Measurements from ENCODE around the gene GPRIN3.
"Not testable (repeated sequence)": the region's sequence is repeated elsewhere in the genome, so short reads cannot be mapped to it uniquely, and the experiment has no call there.

The GPRIN3 gene

GRCh38 chr4:89288430-89288829, 19.2 kb downstream of the GPRIN3 start:
- DNase-seq, result no peak

DNA sequence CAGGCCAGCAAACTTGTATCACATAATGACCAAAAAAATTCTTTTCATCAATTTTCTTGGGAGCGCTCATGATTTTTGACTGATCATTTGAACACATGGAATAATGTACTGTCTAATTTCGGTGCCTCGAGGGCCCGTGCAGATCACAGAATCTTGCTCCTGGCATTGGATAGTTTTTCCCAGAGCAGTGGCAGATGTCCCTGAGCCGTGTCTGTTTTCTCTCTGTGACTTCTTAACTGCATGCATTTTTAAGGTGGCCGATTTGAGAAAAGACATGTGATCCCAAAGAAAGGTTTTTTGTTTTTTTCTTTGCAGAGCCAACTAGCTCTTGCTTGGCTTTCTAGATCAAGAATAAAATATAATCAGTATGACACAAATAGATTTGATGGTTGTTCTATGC, 19.7 kb downstream of the GPRIN3 start:
- DNase-seq, result no peak

- DNase-seq, result no peak
These were observed 21.9 kb downstream of the GPRIN3 start for GRCh38 chr4:89285745-89286144.

DNA sequence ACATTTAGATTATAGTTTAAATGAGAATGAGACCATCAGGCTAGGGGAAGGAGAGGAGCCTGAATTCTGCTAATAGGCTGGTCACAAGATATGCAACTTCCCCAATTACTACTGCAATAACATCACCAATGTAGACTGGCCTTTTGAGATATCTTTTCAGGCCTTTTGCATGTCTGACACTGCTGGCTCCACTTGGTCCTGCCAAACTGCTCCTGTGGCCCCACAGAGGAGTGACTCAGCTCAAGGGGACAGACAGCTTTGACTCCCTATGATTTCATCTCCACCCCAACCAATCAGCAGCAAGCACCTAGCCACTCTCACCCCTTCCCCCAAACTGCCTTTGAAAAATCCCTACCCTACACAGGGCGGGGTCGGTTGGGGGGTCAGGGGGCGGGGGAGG, 22.8 kb downstream of the GPRIN3 start:
- DNase-seq, result peak; percentile 48

GRCh38 chr4:89284020-89284424, 23.6 kb downstream of the GPRIN3 start:
- no peak for DNase-seq

DNA sequence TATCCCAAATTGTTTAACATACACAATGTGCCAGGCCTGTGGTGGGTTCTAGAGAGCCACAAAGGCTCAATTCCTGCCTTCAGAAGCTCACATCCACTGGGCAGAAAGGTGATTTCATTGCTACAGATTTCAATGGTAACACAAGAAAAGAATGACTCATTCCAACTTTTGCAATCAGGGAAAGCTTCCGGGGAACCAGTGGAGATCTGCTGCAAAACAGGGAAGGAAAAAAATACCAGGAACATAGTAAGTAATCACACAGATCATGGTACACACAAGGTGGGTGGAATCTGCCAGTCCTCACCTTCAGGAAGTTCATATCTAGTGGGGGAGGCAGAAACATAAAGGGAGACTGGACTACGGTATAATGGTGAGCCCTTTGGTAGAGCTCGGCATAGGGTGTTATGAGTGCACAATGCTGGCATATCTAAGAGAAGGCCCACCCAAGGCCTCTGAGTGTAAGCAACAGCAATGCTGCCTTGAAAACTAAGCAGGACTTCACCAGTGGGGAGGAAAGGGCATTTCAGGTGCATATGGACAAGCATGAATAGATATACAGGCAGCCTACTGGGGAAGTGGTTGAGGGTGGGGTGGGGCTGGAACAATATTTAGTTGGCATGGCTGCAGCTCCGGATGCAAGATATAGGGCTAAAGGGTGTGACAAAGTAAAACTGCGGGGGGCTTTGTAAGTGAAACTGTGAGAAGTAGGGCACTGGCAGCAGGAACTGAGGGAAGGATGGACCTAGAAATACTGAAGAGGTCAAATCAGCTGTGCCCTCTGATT, 24.2 kb downstream of the GPRIN3 start:
- DNase-seq, result no peak

GRCh38 chr4:89279385-89279784, 28.2 kb downstream of the GPRIN3 start:
- DNase-seq, result no peak

- no peak for DNase-seq
These were observed 30.2 kb downstream of the GPRIN3 start for GRCh38 chr4:89277412-89277811.

GRCh38 chr4:89276296-89276695, 31.3 kb downstream of the GPRIN3 start:
- no peak for DNase-seq

- DNase-seq, result no peak
These were observed 32.0 kb downstream of the GPRIN3 start for GRCh38 chr4:89275587-89275986.

DNA sequence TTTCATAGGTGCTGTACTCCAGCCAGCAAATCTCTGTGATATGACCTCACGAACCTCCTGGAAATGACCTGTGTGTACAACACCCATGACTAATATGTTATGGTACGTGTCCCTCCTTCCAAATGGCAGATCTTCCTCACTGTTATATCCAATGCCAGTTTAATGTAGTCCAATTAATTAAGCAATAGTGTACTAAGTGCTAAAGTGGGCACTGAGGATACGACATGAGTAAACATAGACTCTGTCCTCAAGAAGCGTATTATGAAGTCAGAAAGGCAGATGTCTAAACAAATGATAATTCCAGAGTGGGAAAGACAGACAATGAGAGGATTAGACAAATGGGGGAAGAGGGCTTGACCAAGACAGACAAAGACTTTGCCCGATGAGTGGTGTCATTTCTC, 33.9 kb downstream of the GPRIN3 start:
- no peak for DNase-seq

DNA sequence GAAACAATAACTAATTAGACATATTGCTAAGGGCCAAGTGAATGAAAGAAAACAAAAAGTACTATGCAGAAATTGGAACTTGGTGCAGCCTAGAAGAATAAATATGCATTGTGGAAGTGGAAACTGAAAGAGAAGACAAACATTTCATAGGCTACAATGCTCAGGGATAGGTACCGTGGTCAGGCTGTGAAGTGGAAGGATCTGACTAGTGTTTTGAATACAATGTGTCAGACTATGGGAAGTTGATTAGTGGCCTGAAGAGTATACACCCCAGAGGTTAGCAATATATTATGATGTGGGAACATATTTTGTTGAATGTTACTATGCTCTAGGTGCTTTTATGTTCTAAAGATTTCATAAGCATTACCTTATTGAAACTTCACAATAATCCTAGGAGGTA, 36.8 kb downstream of the GPRIN3 start:
- DNase-seq, result no peak

DNA sequence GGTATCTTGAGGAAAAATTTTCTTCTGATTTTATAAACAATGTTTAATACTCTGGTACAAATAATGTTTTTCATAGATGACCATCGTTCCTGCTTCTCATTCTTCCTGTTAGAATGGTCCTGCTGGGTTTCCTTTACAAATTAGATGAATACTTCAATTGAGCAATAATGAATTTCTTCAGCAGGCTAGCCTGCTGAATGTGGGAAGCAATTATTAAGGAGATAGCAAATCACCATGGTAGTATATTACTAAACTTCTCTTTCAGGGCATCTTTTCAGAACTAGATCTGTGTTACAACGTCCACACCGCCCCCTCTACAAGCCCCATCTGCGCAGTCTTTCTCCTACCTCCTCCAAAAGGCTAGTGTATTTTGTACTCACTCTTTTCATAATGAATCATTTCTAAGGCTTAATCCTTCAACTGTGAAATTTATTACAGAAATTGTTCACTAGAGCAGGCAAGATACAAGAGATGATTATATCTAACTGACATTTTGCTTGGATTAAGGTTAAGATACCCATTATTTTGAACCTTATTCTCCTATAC, 38.4 kb downstream of the GPRIN3 start:
- DNase-seq, result no peak

GRCh38 chr4:89268679-89269078, 38.9 kb downstream of the GPRIN3 start:
- no peak for DNase-seq

DNA sequence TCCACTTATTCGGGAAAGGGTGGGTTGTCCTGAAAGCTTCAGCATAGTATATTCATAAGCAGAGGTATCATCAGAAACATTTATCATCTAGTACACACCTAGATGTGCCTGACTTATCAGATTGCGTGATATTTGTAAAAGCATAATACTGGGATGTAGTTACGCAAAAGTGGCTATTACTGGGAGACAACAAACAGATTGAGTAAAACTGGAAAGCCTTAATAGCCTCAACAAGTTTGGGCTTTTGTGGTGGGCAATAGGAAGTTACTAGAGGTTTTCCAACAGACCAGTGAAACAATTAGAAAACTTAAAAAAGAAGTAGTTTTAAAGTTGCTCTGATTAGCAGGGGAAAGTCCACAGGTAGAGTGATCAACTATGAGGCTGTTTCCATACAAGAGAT, 39.8 kb downstream of the GPRIN3 start:
- DNase-seq, result no peak

- DNase-seq, result no peak
These were observed 40.2 kb downstream of the GPRIN3 start for GRCh38 chr4:89267392-89267791.

- DNase-seq, result no peak
These were observed 41.5 kb downstream of the GPRIN3 start for GRCh38 chr4:89266128-89266527.

- DNase-seq, result no peak
These were observed 44.3 kb downstream of the GPRIN3 start for GRCh38 chr4:89263265-89263664.

GRCh38 chr4:89259301-89260028, 48.1 kb downstream of the GPRIN3 start:
- no peak for DNase-seq

DNA sequence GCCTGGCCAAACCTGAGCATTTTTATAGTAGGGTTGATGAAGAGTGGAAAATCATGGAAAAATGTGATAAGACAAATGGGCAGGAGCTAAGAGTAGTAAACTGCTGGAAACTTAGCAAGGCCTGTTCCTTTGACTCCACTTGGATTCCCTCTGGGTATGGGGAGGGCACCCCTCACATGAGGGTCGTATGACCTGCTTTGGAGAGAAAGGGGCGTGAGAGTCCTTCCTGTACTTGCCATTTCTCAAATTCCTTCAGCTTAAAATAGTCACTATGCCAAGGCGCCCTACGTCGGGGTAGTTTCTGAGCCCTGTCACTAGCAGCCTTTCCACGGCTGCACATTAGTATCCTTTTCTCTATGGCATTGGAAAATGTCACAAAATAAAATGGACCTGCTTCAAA, 49.1 kb downstream of the GPRIN3 start:
- DNase-seq, result no peak

DNA sequence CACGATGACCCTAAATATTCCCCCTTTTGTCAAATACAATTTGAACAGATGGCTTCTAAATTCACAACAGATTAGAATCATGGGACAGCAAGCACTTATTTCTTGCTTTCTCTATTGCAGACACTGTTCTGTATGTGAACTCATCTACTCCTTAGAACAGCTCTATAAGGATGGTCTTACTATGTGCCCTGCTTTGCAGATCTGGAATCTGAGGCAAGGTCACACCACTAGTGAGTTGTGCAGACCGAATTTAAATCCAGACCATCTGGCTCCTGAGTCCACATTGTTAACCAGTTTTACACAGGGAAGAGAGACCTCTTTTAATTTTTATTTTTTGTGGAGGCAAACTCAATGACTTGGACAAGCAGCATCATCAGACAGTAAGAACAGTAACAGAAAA, 50.2 kb downstream of the GPRIN3 start:
- DNase-seq, result no peak

DNA sequence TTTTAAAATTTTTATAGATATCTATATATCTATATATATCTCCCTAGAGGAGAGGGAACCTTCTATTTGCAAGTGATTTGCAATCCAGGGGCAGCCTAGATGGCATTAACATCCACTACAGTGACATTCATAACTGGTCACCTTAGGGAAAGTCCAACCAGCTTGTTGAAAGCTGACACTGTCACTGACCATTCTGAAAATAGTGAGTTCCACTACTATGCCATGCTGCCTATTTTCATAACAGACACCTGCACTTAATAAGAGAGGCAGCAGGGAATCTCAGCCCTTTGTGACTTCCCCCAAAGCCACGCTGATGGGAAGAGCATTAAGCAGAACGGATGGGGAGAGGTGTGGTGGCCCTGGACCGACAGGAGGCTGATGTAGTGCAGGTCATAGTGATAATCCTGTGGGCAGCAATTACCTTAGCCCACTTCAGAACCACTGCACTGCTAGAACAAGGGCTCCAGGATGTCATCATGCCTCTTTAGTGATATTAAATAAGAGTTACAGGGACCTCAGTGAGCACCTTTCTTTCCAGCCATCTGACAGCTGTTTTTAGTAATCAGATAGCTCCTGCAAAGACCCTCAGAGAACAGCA, 51.3 kb downstream of the GPRIN3 start:
- DNase-seq, result no peak

- DNase-seq, result peak; percentile 46
These were observed 52.8 kb downstream of the GPRIN3 start for GRCh38 chr4:89254847-89255246.

GRCh38 chr4:89254347-89254746, 53.3 kb downstream of the GPRIN3 start:
- DNase-seq, result not testable (repeated sequence)

Data from stimulated activated CD4-positive, alpha-beta T cell treated with anti-CD3 and anti-CD28 coated beads, Interleukin-15, amount 100 ng/mL, for 24 hours (primary cell).